Measurements from ENCODE around the gene NRXN3.

GRCh38 chr14:79643132-79643531 is 1473.0 kb downstream of the NRXN3 start:
- TF ChIP-seq POLR2A (IDR thresholded peaks at IDR 0.05) = no peak
- TF ChIP-seq, protein P1, sequence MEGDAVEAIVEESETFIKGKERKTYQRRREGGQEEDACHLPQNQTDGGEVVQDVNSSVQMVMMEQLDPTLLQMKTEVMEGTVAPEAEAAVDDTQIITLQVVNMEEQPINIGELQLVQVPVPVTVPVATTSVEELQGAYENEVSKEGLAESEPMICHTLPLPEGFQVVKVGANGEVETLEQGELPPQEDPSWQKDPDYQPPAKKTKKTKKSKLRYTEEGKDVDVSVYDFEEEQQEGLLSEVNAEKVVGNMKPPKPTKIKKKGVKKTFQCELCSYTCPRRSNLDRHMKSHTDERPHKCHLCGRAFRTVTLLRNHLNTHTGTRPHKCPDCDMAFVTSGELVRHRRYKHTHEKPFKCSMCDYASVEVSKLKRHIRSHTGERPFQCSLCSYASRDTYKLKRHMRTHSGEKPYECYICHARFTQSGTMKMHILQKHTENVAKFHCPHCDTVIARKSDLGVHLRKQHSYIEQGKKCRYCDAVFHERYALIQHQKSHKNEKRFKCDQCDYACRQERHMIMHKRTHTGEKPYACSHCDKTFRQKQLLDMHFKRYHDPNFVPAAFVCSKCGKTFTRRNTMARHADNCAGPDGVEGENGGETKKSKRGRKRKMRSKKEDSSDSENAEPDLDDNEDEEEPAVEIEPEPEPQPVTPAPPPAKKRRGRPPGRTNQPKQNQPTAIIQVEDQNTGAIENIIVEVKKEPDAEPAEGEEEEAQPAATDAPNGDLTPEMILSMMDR (IDR thresholded peaks at IDR 0.05) = no peak
- no peak for TF ChIP-seq POLR2AphosphoS5 (IDR thresholded peaks at IDR 0.05)

Data from stomach (tissue), 4 donors.